HepG2 (cell line): ENCODE results near the gene CNPY4. TPM values are rescaled to one million over a fixed set of nuclear protein-coding genes. Genes with fewer than 3 reads are reported as not detected.

ENCODE experiments used
- AKAP8 ChIP-seq: sonication (generic); formaldehyde crosslinking; IDR thresholded peaks from 2 replicates; pipeline ENCODE4 v1.5.1; 2020; ENCODE audit warnings: mild to moderate bottlenecking, missing genetic modification reagents
- ATF4 ChIP-seq, 2 experiments: fragments of 450-650 bp in 1 of 2; sonication (generic) in 1 of 2; formaldehyde crosslinking; IDR thresholded peaks; 2 replicates each; pipeline versions ENCODE4 v1.5.0 to v1.8.0; 2020 to 2022; ENCODE audit warnings: mild to moderate bottlenecking in 1 of 2, missing genetic modification reagents in 1 of 2
- CCDC6 ChIP-seq: sonication (generic); formaldehyde crosslinking; IDR thresholded peaks from 2 replicates; pipeline ENCODE4 v1.8.1; 2022; ENCODE audit warnings: mild to moderate bottlenecking, missing genetic modification reagents, moderate library complexity
- CENPX ChIP-seq: sonication (generic); formaldehyde crosslinking; IDR thresholded peaks from 2 replicates; pipeline ENCODE4 v1.9.0; 2021; ENCODE audit warnings: mild to moderate bottlenecking, missing genetic modification reagents, moderate library complexity
- EHMT2 ChIP-seq: fragments of 200-600 bp; sonication (generic); IDR thresholded peaks from 2 replicates; pipeline ENCODE4 v1.7.0; 2017; ENCODE audit warnings: antibody characterized with exemption, low read depth, low read length, borderline replicate concordance
- FOXA1 ChIP-seq, 2 experiments: fragments of 450-650 bp in 1 of 2; sonication (generic) in 1 of 2; formaldehyde crosslinking in 1 of 2; IDR thresholded peaks; 2 replicates each; pipeline versions ENCODE4 v1.4.0 to v1.6.1; 2016 to 2020; ENCODE audit warnings: missing genetic modification reagents in 1 of 2
- GTF2F1 ChIP-seq: fragments of 150-350 bp; IDR thresholded peaks from 2 replicates; pipeline ENCODE4 v1.6.1; 2014; ENCODE audit warnings: low read length
- HDAC1 ChIP-seq: sonication (generic); formaldehyde crosslinking; IDR thresholded peaks from 2 replicates; pipeline ENCODE4 v1.5.1; 2020; ENCODE audit warnings: mild to moderate bottlenecking, missing genetic modification reagents
- HOXA3 ChIP-seq: sonication (generic); formaldehyde crosslinking; IDR thresholded peaks from 2 replicates; pipeline ENCODE4 v1.5.0; 2020; ENCODE audit warnings: missing genetic modification reagents
- HOXA5 ChIP-seq: sonication (generic); formaldehyde crosslinking; IDR thresholded peaks from 2 replicates; pipeline ENCODE4 v1.4.0; 2020; ENCODE audit warnings: missing genetic modification reagents
- IRF1 ChIP-seq: sonication (generic); formaldehyde crosslinking; IDR thresholded peaks from 2 replicates; pipeline ENCODE4 v1.4.0; 2020; ENCODE audit warnings: low read depth, mild to moderate bottlenecking, missing genetic modification reagents
- NCOA1 ChIP-seq: sonication (generic); formaldehyde crosslinking; IDR thresholded peaks from 2 replicates; pipeline ENCODE4 v1.9.0; 2021; ENCODE audit warnings: missing genetic modification reagents
- NFKBIZ ChIP-seq: IDR thresholded peaks from 2 replicates; pipeline ENCODE4 v1.6.1; 2018; ENCODE audit warnings: missing genetic modification reagents, missing compliant biosample characterization
- UBTF ChIP-seq: sonication (generic); formaldehyde crosslinking; IDR thresholded peaks from 2 replicates; pipeline ENCODE4 v1.4.0; 2020; ENCODE audit warnings: mild to moderate bottlenecking, missing genetic modification reagents
- ZKSCAN1 ChIP-seq: fragments of 150-350 bp; IDR thresholded peaks from 2 replicates; pipeline ENCODE4 v1.6.1; 2014; ENCODE audit warnings: low read length
- ZNF10 ChIP-seq: sonication (generic); formaldehyde crosslinking; IDR thresholded peaks from 2 replicates; pipeline ENCODE4 v1.4.0; 2020; ENCODE audit warnings: mild to moderate bottlenecking, low read depth, missing genetic modification reagents, borderline replicate concordance
- ZNF329 ChIP-seq: sonication (generic); formaldehyde crosslinking; IDR thresholded peaks from 2 replicates; pipeline ENCODE4 v1.9.0; 2021; ENCODE audit warnings: low read depth, mild to moderate bottlenecking, missing genetic modification reagents
- ZNF343 ChIP-seq: sonication (generic); formaldehyde crosslinking; IDR thresholded peaks from 2 replicates; pipeline ENCODE4 v1.4.0; 2020; ENCODE audit warnings: mild to moderate bottlenecking, missing genetic modification reagents
- ZNF367 ChIP-seq: sonication (generic); formaldehyde crosslinking; IDR thresholded peaks from 2 replicates; pipeline ENCODE4 v1.4.0; 2020; ENCODE audit warnings: missing genetic modification reagents, borderline replicate concordance
- ZNF496 ChIP-seq: sonication (generic); formaldehyde crosslinking; IDR thresholded peaks from 2 replicates; pipeline ENCODE4 v1.8.1; 2023; ENCODE audit warnings: mild to moderate bottlenecking, moderate library complexity, missing genetic modification reagents; ENCODE audit not compliant: insufficient replicate concordance
- ZNF749 ChIP-seq: sonication (generic); formaldehyde crosslinking; IDR thresholded peaks from 2 replicates; pipeline ENCODE4 v1.8.0; 2022; ENCODE audit warnings: mild to moderate bottlenecking, missing genetic modification reagents, moderate library complexity, borderline replicate concordance
- ZNF782 ChIP-seq: sonication (generic); formaldehyde crosslinking; IDR thresholded peaks from 2 replicates; pipeline ENCODE4 v1.4.0; 2020; ENCODE audit warnings: missing genetic modification reagents, mild to moderate bottlenecking, borderline replicate concordance
- ZSCAN5A ChIP-seq: sonication (generic); formaldehyde crosslinking; IDR thresholded peaks from 2 replicates; pipeline ENCODE4 v1.8.0; 2022; ENCODE audit warnings: mild to moderate bottlenecking, missing genetic modification reagents, borderline replicate concordance
- polyA plus RNA-seq, 8 experiments: library from polyadenylated mRNA; depleted of rRNA in 3 of 8; stranded (reverse) in 7 of 8; unstranded in 1 of 8; fragments of >200 nt; fragmentation: Illumina TruSeq in 4 of 8; extraction: Trizol in 4 of 8; gene quantifications; 2 replicates each; pipeline versions ENCODE4 v1.2.1 to v1.2.3, GENCODE V29; 2011 to 2016; ENCODE audit warnings: low read depth in 4 of 8, missing spikeins in 1 of 8, mixed read lengths in 1 of 8; ENCODE audit not compliant: insufficient read depth in 1 of 8
- total RNA-seq, 5 experiments: library from RNA; depleted of rRNA; stranded (reverse); fragments of >200 nt; fragmentation: Illumina TruSeq; extraction: Trizol; gene quantifications; 2 replicates each; pipeline ENCODE4 v1.2.3, GENCODE V29; 2016; ENCODE audit warnings: low read depth in 1 of 5

CNPY4 gene
- total and polyA plus RNA-seq, 2 of the 13 experiments (the other 11 are each of a cell fraction or from before 2014, with no cell fraction given), result 6.2 to 12.7 TPM

GRCh38 chr7:100126931-100127865 is 7.8 kb downstream of the CNPY4 start, which contains the start of gene MBLAC1 (continued):
- TF ChIP-seq HOXA3 (CRISPR knock-in tag), result peak; percentile 73
- no peak for TF ChIP-seq ZKSCAN1
- no peak for TF ChIP-seq ZNF782 (CRISPR knock-in tag)
- TF ChIP-seq ZNF343 (CRISPR knock-in tag), result 0 out of 2 replicates have a peak, but pooled peaks have one; percentile 34
- TF ChIP-seq HDAC1 (CRISPR knock-in tag), result peak; percentile 59
- TF ChIP-seq AKAP8 (CRISPR knock-in tag), result no peak; the same call in 1 of the 2 replicates
- TF ChIP-seq ZNF749, result no peak
- no peak for TF ChIP-seq ZNF329
- no peak for TF ChIP-seq GTF2F1
- TF ChIP-seq CCDC6 (CRISPR knock-in tag), result no peak
- peak in 1 of 2 experiments; percentile 53; a peak in 1 of 4 replicates for TF ChIP-seq ATF4 (CRISPR knock-in tag; IDR thresholded peaks at IDR 0.05)
- no peak for TF ChIP-seq CENPX (CRISPR knock-in tag)
- no peak for TF ChIP-seq NFKBIZ
- TF ChIP-seq ZNF10 (CRISPR knock-in tag), result no peak
- TF ChIP-seq EHMT2, result no peak
- no peak for TF ChIP-seq IRF1 (CRISPR knock-in tag)
- 0 out of 2 replicates have a peak, but pooled peaks have one; percentile 50 for TF ChIP-seq ZNF367 (CRISPR knock-in tag)
- TF ChIP-seq FOXA1 (IDR thresholded peaks at IDR 0.05), result no peak
- no peak for TF ChIP-seq FOXA1 (CRISPR knock-in tag; IDR thresholded peaks at IDR 0.05)
- no peak; the same call in 1 of the 2 replicates for TF ChIP-seq NCOA1 (CRISPR knock-in tag)
- TF ChIP-seq ZSCAN5A (CRISPR knock-in tag), result no peak
- TF ChIP-seq HOXA5 (CRISPR knock-in tag), result peak; percentile 67; the same call in 1 of the 2 replicates
- peak; percentile 27 for TF ChIP-seq UBTF (CRISPR knock-in tag)
- no peak for TF ChIP-seq ZNF496 (CRISPR knock-in tag)
